IMR-90 (cell line): ENCODE data around the gene ZNF548. TPM values are rescaled to one million over a fixed set of nuclear protein-coding genes. Genes with fewer than 3 reads are reported as not detected.

Experiments used
- ATAC-seq: fragments of 200-7000 bp; cut with Tn5 transposase; 2 replicates; pipeline ENCODE4 v1.9.1; 2020; ENCODE audit warnings: low read depth, mild to moderate bottlenecking, moderate library complexity
- BruUV-seq: library from RNA; stranded (reverse); fragments of 400-500 nt; replicated peaks from 2 replicates; lab custom pipeline; 2021; lab: Mats Ljungman, UMichigan
- CTCF ChIA-PET: fragments of 300-600 bp; formaldehyde crosslinking; extraction: SDS; loops from one replicate; lab custom pipeline; 2021; ENCODE audit warnings: antibody characterized with exemption; lab: Yijun Ruan, JAX
- POLR2A ChIA-PET: fragments of 300-600 bp; sonication (Branson Sonifier 250); formaldehyde crosslinking; loops from one replicate; lab custom pipeline; 2022; ENCODE audit warnings: antibody characterized with exemption; ENCODE audit not compliant: unreplicated experiment; lab: Charles Lee
- DNase-seq: peaks from one replicate; pipeline ENCODE4 v3.0.0; 2013
- H2AFZ ChIP-seq: replicated peaks from 2 replicates; pipeline ENCODE3; 2013; ENCODE audit warnings: low read length, mild to moderate bottlenecking; ENCODE audit not compliant: poor library complexity
- H2AK5ac ChIP-seq: 2 replicates; pipeline ENCODE4 v1.6.1; 2013; ENCODE audit warnings: low read depth, low read length, inconsistent platforms
- H2AK9ac ChIP-seq: replicated peaks from 2 replicates; pipeline ENCODE3; 2013; ENCODE audit warnings: mild to moderate bottlenecking, low read depth, low read length, moderate library complexity; ENCODE audit not compliant: poor library complexity
- H2BK120ac ChIP-seq: 2 replicates; pipeline ENCODE4 v1.6.1; 2013; ENCODE audit warnings: low read depth, low read length, inconsistent platforms
- H2BK15ac ChIP-seq: 3 replicates; pipeline ENCODE4 v1.6.1; 2013; ENCODE audit warnings: low read depth, low read length, inconsistent platforms
- H2BK20ac ChIP-seq: 2 replicates; pipeline ENCODE4 v1.6.1; 2013; ENCODE audit warnings: low read depth, mild to moderate bottlenecking, inconsistent platforms, low read length, moderate library complexity
- H2BK5ac ChIP-seq: 2 replicates; pipeline ENCODE4 v1.6.1; 2013; ENCODE audit warnings: mild to moderate bottlenecking, low read depth, low read length, inconsistent platforms; ENCODE audit not compliant: poor library complexity, severe bottlenecking
- H3K14ac ChIP-seq: replicated peaks from 2 replicates; pipeline ENCODE4 v1.6.1; 2013; ENCODE audit warnings: low read depth, low read length, inconsistent platforms
- H3K18ac ChIP-seq: 2 replicates; pipeline ENCODE4 v1.6.1; 2013; ENCODE audit warnings: low read depth, low read length, control low read depth
- H3K23ac ChIP-seq: 2 replicates; pipeline ENCODE4 v1.6.1; 2013; ENCODE audit warnings: low read depth, low read length, inconsistent platforms
- H3K27ac ChIP-seq: 2 replicates; pipeline ENCODE4 v1.5.1; 2013; ENCODE audit warnings: mild to moderate bottlenecking, control low read depth, low read length; ENCODE audit not compliant: insufficient read depth
- H3K27me3 ChIP-seq: 2 replicates; pipeline ENCODE4 v1.6.1; 2013; ENCODE audit warnings: low read length; ENCODE audit not compliant: control insufficient read depth, insufficient read depth
- H3K36me3 ChIP-seq: 2 replicates; pipeline ENCODE4 v1.6.1; 2013; ENCODE audit warnings: low read length, mixed read lengths; ENCODE audit not compliant: control insufficient read depth, insufficient read depth
- H3K4ac ChIP-seq: 2 replicates; pipeline ENCODE4 v1.6.1; 2013; ENCODE audit warnings: low read depth, low read length, inconsistent platforms
- H3K4me1 ChIP-seq: 2 replicates; pipeline ENCODE4 v1.6.1; 2013; ENCODE audit warnings: low read length, mixed read lengths; ENCODE audit not compliant: control insufficient read depth, insufficient read depth
- H3K4me2 ChIP-seq: 2 replicates; pipeline ENCODE4 v1.6.1; 2013; ENCODE audit warnings: low read depth, mild to moderate bottlenecking, control low read depth, low read length, moderate library complexity
- H3K4me3 ChIP-seq: 2 replicates; pipeline ENCODE4 v1.5.1; 2013; ENCODE audit warnings: low read depth, mild to moderate bottlenecking, control low read depth, low read length, moderate library complexity; ENCODE audit not compliant: insufficient read depth
- H3K56ac ChIP-seq: 2 replicates; pipeline ENCODE4 v1.6.1; 2013; ENCODE audit warnings: low read length, inconsistent platforms; ENCODE audit not compliant: insufficient read depth; ENCODE audit errors: extremely low read depth
- H3K79me1 ChIP-seq, 2 experiments: 2 replicates each; pipeline ENCODE4 v1.6.1; 2013; ENCODE audit warnings: low read length in 2 of 2, inconsistent platforms in 1 of 2, low read depth in 1 of 2
- H3K9ac ChIP-seq: 2 replicates; pipeline ENCODE4 v1.6.1; 2013; ENCODE audit warnings: low read depth, low read length, control low read depth
- H3K9me1 ChIP-seq: 2 replicates; pipeline ENCODE4 v1.6.1; 2013; ENCODE audit warnings: low read length, inconsistent platforms; ENCODE audit not compliant: insufficient read depth
- H3K9me3 ChIP-seq: 2 replicates; pipeline ENCODE4 v1.6.1; 2013; ENCODE audit warnings: low read length; ENCODE audit not compliant: control insufficient read depth, insufficient read depth
- H4K20me1 ChIP-seq: 2 replicates; pipeline ENCODE4 v1.6.1; 2013; ENCODE audit warnings: low read length, inconsistent platforms; ENCODE audit not compliant: insufficient read depth
- H4K5ac ChIP-seq: 2 replicates; pipeline ENCODE4 v1.6.1; 2013; ENCODE audit warnings: mild to moderate bottlenecking, low read depth, low read length, control low read depth
- H4K8ac ChIP-seq, 2 experiments: 2 replicates each; pipeline ENCODE4 v1.6.1; 2013; ENCODE audit warnings: low read depth in 2 of 2, low read length in 2 of 2, control low read depth in 1 of 2, inconsistent platforms in 1 of 2
- H4K91ac ChIP-seq: 2 replicates; pipeline ENCODE4 v1.6.1; 2013; ENCODE audit warnings: low read depth, low read length, inconsistent platforms; ENCODE audit not compliant: insufficient read depth
- BHLHE40 ChIP-seq: fragments of 150-350 bp; IDR thresholded peaks from 2 replicates; pipeline ENCODE4 v1.6.1; 2016; ENCODE audit warnings: mild to moderate bottlenecking, low read depth, low read length
- CEBPB ChIP-seq: IDR thresholded peaks from 2 replicates; pipeline ENCODE4 v1.6.1; 2012; ENCODE audit warnings: low read depth, low read length, improper control_type of control experiment
- CHD1 ChIP-seq: IDR thresholded peaks from 2 replicates; pipeline ENCODE4 v1.6.1; 2012; ENCODE audit warnings: low read depth, low read length, improper control_type of control experiment
- FOS ChIP-seq: fragments of 150-350 bp; IDR thresholded peaks from 2 replicates; pipeline ENCODE4 v1.6.1; 2016; ENCODE audit warnings: low read depth, low read length
- MAFK ChIP-seq: IDR thresholded peaks from 2 replicates; pipeline ENCODE4 v1.6.1; 2012; ENCODE audit warnings: low read depth, low read length, improper control_type of control experiment
- MAZ ChIP-seq: IDR thresholded peaks from 2 replicates; pipeline ENCODE4 v1.6.1; 2012; ENCODE audit warnings: low read depth, mild to moderate bottlenecking, low read length, improper control_type of control experiment, moderate library complexity, borderline replicate concordance
- NFE2L2 ChIP-seq: fragments of 150-350 bp; IDR thresholded peaks from 2 replicates; pipeline ENCODE4 v1.6.1; 2016; ENCODE audit warnings: low read depth, mild to moderate bottlenecking, low read length
- POLR2A ChIP-seq: IDR thresholded peaks from 2 replicates; pipeline ENCODE4 v1.6.1; 2012; ENCODE audit warnings: mild to moderate bottlenecking, low read depth, low read length
- RAD21 ChIP-seq: IDR thresholded peaks from 2 replicates; pipeline ENCODE4 v1.6.1; 2012; ENCODE audit warnings: low read length, improper control_type of control experiment
- RFX5 ChIP-seq: IDR thresholded peaks from 2 replicates; pipeline ENCODE4 v1.8.0; 2012; ENCODE audit warnings: low read depth, mild to moderate bottlenecking, low read length, moderate library complexity
- WGBS, 2 experiments: methylation state at CpG; one replicate each; pipeline versions ENCODE4 v1.1.5 to v1.1.7; 2013; ENCODE audit warnings: missing lambda C conversion rate in 2 of 2; ENCODE audit not compliant: insufficient read length in 1 of 2; ENCODE audit errors: extremely low coverage in 2 of 2; 5-methylcytosine and 5-hydroxymethylcytosine counted together
- dilution Hi-C: fragments of 300-500 bp; cut with HindIII; formaldehyde crosslinking; loops from one replicate; pipeline ENCODE4 v1.14.3; 2018; ENCODE audit warnings: low sequenced_read_pairs; ENCODE audit not compliant: unreplicated experiment
- in situ Hi-C: fragments of 300-500 bp; cut with MboI; formaldehyde crosslinking; loops from 3 replicates; pipeline ENCODE4 v1.14.3; 2019; ENCODE audit warnings: low sequenced_read_pairs, inconsistent platforms, mixed read lengths
- intact Hi-C: fragments of 100-400 bp; cut with micrococcal nuclease; formaldehyde crosslinking; loops from 2 replicates; pipeline ENCODE4 v1.10.0; 2022
- polyA plus RNA-seq, 3 experiments: library from polyadenylated mRNA; depleted of rRNA; stranded (reverse); fragments of >200 nt; gene quantifications; 2 replicates each; pipeline ENCODE4 v1.2.3, GENCODE V29; 2012; ENCODE audit warnings: low replicate concordance in 1 of 3
- total RNA-seq: library from RNA; depleted of rRNA; stranded (reverse); fragments of >200 nt; gene quantifications from 2 replicates; pipeline ENCODE4 v1.2.3, GENCODE V29; 2012
- TF ChIP-seq, protein P1 (sequence below): fragments of 150-350 bp; IDR thresholded peaks from 2 replicates; pipeline ENCODE4 v1.6.1; 2017; ENCODE audit warnings: mild to moderate bottlenecking, antibody characterized with exemption, low read length, low read depth
- TF ChIP-seq, protein P2 (sequence below): fragments of 150-350 bp; IDR thresholded peaks from 2 replicates; pipeline ENCODE4 v1.6.1; 2016; ENCODE audit warnings: low read depth, mild to moderate bottlenecking, low read length, moderate library complexity, borderline replicate concordance

Gene ZNF548
- total and polyA plus RNA-seq, 2 of the 4 experiments (the other 2 are of a cell fraction) = 7.5 to 24.2 TPM

- Histone ChIP-seq H3K9me1 (no peaks in the 10 kb centered on the region; the same call in 1 of the 2 replicates), H4K5ac (peak within 1 kb of the TSS; percentile 94), H4K91ac (peak within 1 kb of the TSS; percentile 79), H4K8ac (peak within 1 kb of the TSS; percentile 97 to 99), H3K9ac (peak within 1 kb of the TSS; percentile 73), H3K23ac (peak within 1 kb of the TSS; percentile 92), H3K79me1 (peaks cover 14 to 27% of the 10 kb centered on the region in 2 experiments; a peak in 2 of 4 replicates), H2AK5ac (peak within 1 kb of the TSS; percentile 65), H3K36me3 (peaks cover 8% of the 10 kb centered on the region), H2BK20ac (no peak within 1 kb of the TSS; the same call in 1 of the 2 replicates), H3K27me3 (no peaks in the 10 kb centered on the region), H3K4me1 (no peaks in the 10 kb centered on the region), H3K4me3 (peak within 1 kb of the TSS; percentile 61), H2BK5ac (peak within 1 kb of the TSS; percentile 73), H3K14ac (peak within 1 kb of the TSS; percentile 93), H4K20me1 (no peaks in the 10 kb centered on the region), H2BK15ac (peak within 1 kb of the TSS; percentile 77), H3K4me2 (peak within 1 kb of the TSS; percentile 88), H3K18ac (peak within 1 kb of the TSS; percentile 80), H3K56ac (peak within 1 kb of the TSS; percentile 59), H3K4ac (peak within 1 kb of the TSS; percentile 81), H2AK9ac (peak within 1 kb of the TSS; percentile 91), H3K9me3 (no peaks in the 10 kb centered on the region), H2AFZ (peak within 1 kb of the TSS; percentile 91), H3K27ac (peak within 1 kb of the TSS; percentile 76), H2BK120ac (peak within 1 kb of the TSS; percentile 46)
- no TSS peak for BruUV-seq
- ChIA-PET CTCF (interaction anchor here (0.5 to 0.8 kb wide), 2 partner anchors 29 to 34 kb away, joined by 3 to 6 read pairs; no protein-coding TSS in a partner anchor), POLR2A (interaction anchor here (0.7 to 1.0 kb wide), 2 partner anchors 12 to 26 kb away, joined by 3 to 4 read pairs; partner anchors contain the start of genes ZNF304 and ZNF548)
- ATAC-seq (peak; percentile 97), DNase-seq (peak; percentile 100)
- 4% methylated on average over 29 of the region's 47 CpGs; no CpG with 5 or more reads in 1 of the 2 experiments for WGBS, 2 experiments
- TF ChIP-seq NFE2L2 (peak; percentile 35), POLR2A (peak; percentile 88), RAD21 (no peak), MAFK (no peak), FOS (0 out of 2 replicates have a peak, but pooled peaks have one; percentile 48), MAZ (peak; percentile 37; the same call in 1 of the 2 replicates), RFX5 (0 out of 2 replicates have a peak, but pooled peaks have one; percentile 21), CEBPB (peak; percentile 93), BHLHE40 (peak; percentile 50; the same call in 1 of the 2 replicates), CHD1 (no peak)
- TF ChIP-seq, protein P1, sequence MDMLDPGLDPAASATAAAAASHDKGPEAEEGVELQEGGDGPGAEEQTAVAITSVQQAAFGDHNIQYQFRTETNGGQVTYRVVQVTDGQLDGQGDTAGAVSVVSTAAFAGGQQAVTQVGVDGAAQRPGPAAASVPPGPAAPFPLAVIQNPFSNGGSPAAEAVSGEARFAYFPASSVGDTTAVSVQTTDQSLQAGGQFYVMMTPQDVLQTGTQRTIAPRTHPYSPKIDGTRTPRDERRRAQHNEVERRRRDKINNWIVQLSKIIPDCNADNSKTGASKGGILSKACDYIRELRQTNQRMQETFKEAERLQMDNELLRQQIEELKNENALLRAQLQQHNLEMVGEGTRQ = peak; percentile 34
- TF ChIP-seq, protein P2, sequence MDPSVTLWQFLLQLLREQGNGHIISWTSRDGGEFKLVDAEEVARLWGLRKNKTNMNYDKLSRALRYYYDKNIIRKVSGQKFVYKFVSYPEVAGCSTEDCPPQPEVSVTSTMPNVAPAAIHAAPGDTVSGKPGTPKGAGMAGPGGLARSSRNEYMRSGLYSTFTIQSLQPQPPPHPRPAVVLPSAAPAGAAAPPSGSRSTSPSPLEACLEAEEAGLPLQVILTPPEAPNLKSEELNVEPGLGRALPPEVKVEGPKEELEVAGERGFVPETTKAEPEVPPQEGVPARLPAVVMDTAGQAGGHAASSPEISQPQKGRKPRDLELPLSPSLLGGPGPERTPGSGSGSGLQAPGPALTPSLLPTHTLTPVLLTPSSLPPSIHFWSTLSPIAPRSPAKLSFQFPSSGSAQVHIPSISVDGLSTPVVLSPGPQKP = no peak
- in situ Hi-C loops (no loop called here), dilution Hi-C loops (no loop called here), intact Hi-C loops (loop anchor here (1.0 kb wide), 1 partner anchor 43 kb away; the partner anchor contains the start of gene ZNF543)
Observed at GRCh38 chr19:57362997-57363687, 26.5 kb upstream of the ZNF548 start, which contains the start of the genes TRAPPC2B and ZNF547. TSS of gene TRAPPC2B (plus strand) at chr19:57363551. CDS start at chr19:57364834, 1,283 bp downstream. TSS of gene ZNF547 (plus strand) at chr19:57363551. CDS start at chr19:57368556, 5,005 bp downstream.
